ENCODE measurements around the gene ATRNL1. TPM values are rescaled to one million over a fixed set of nuclear protein-coding genes. Genes with fewer than 3 reads are reported as not detected.

Gene ATRNL1
- total and polyA plus RNA-seq, 2 of the 8 experiments (the other 6 are each of a cell fraction or from before 2014, with no cell fraction given), result 5.1 to 17.6 TPM

DNA sequence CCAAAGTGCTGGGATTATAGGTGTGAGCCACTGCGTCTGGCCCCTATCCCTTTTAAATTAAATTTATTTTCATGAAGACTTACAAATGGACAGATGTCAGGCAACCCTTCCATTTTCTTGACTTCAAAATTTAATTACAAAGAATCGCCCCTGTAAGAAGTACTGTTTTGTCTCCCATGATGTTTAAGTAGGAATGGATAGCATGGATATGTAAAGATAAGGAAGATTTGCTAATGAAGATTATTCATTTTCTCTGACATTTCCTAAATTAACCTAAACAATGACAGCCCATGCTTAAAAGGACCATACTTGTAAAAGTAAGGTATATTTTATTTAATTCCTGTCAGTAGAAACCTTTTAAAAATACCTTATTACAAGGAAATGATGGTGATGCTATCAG lies 627.0 kb downstream of the ATRNL1 start:
- H2AFZ ChIP-seq (ENCODE audit: low read length), result no peak overlapping the region
- DNase-seq (ENCODE audit: low read depth in 1 of 2, low spot score in 2 of 2) (no peak), FAIRE-seq (no peak)
- no peaks in the 10 kb centered on the region for H4K20me1 ChIP-seq (replicated peaks in 1 of 2; ENCODE audit: control insufficient read depth in 1 of 2, insufficient read depth in 2 of 2, low read length in 2 of 2)
- no peaks in the 10 kb centered on the region for H3K4me1 ChIP-seq (replicated peaks in 1 of 4; ENCODE audit: control insufficient read depth in 3 of 4, insufficient read depth in 4 of 4, low read length in 3 of 4)
- no peaks in the 10 kb centered on the region for H3K27me3 ChIP-seq (replicated peaks in 1 of 4; ENCODE audit: control insufficient read depth in 3 of 4, extremely low read depth in 1 of 4, insufficient read depth in 3 of 4, low read length in 3 of 4)
- CTCF ChIA-PET (ENCODE audit: partially characterized antibody), result no interaction called here
- H3K56ac ChIP-seq (replicated peaks; ENCODE audit: insufficient read length, low read depth, low read length), result no peak overlapping the region
- no peaks in the 10 kb centered on the region for H3K79me1 ChIP-seq (ENCODE audit: low read depth, low read length)
- H3K9ac ChIP-seq (replicated peaks in 1 of 4; ENCODE audit: extremely low read depth in 1 of 4, low read depth in 3 of 4, low read length in 3 of 4), result no peak overlapping the region
- no peaks in the 10 kb centered on the region for H3K79me2 ChIP-seq (ENCODE audit: control insufficient read depth in 1 of 2, insufficient read depth in 2 of 2, low read length in 2 of 2)
- H3K27ac ChIP-seq (ENCODE audit: low read depth, low read length), result no peak overlapping the region
- POLR2A ChIA-PET (ENCODE audit: partially characterized antibody), result no interaction called here
- no peak overlapping the region for H3K14ac ChIP-seq (ENCODE audit: insufficient read length)
- H3K23ac ChIP-seq (ENCODE audit: insufficient read length), result no peak overlapping the region
- H3K4me2 ChIP-seq (ENCODE audit: insufficient read depth in 1 of 2, low read depth in 2 of 2, low read length in 2 of 2), result no peak overlapping the region
- H3K9me3 ChIP-seq (ENCODE audit: insufficient read depth in 2 of 2, low read depth in 1 of 2, low read length in 1 of 2), result no peaks in the 10 kb centered on the region
- no peak overlapping the region for H2BK5ac ChIP-seq (ENCODE audit: low read depth, low read length)
- no peak overlapping the region for H3K4me3 ChIP-seq (ENCODE audit: extremely low read depth in 1 of 4, insufficient read depth in 2 of 4, low read depth in 3 of 4, low read length in 4 of 4)
- H3K4ac ChIP-seq (replicated peaks; ENCODE audit: insufficient read length, low read depth, low read length), result no peak overlapping the region
- no peak overlapping the region for H3K18ac ChIP-seq (ENCODE audit: extremely low read depth, low read length)
- no peaks in the 10 kb centered on the region for H3K23me2 ChIP-seq (ENCODE audit: low read depth, low read length)
- no peak overlapping the region for H4K91ac ChIP-seq (replicated peaks; ENCODE audit: insufficient read length, low read length)
- H2BK120ac ChIP-seq (replicated peaks; ENCODE audit: low read depth, low read length), result no peak overlapping the region
- WGBS, 2 experiments (ENCODE audit: extremely low coverage in 1 of 2, insufficient coverage in 1 of 2, insufficient read length in 1 of 2, insufficient replicate concordance in 2 of 2, low coverage in 1 of 2, low lambda C conversion rate in 2 of 2, missing lambda C conversion rate in 1 of 2), result 100% methylated on average over 2 of the region's 2 CpGs; no CpG with 5 or more reads in 1 of the 2 experiments
- H2AK5ac ChIP-seq (ENCODE audit: low read depth, low read length), result no peak overlapping the region
- no peak overlapping the region for H2BK20ac ChIP-seq (ENCODE audit: low read length)
- H3K36me3 ChIP-seq (ENCODE audit: control insufficient read depth in 2 of 4, insufficient read depth in 4 of 4, low read length in 3 of 4), result no peaks in the 10 kb centered on the region
- no peak overlapping the region for H4K5ac ChIP-seq (ENCODE audit: insufficient read length, low read depth, low read length)
- H2BK15ac ChIP-seq (ENCODE audit: low read length), result no peak overlapping the region
- H2BK12ac ChIP-seq (ENCODE audit: low read depth, low read length), result no peak overlapping the region
- H4K8ac ChIP-seq (ENCODE audit: extremely low read depth, insufficient read depth, low read length), result no peak overlapping the region
- TF ChIP-seq KDM1A (IDR thresholded peaks at IDR 0.05; ENCODE audit: borderline replicate concordance, low read length) (no peak), TEAD4 (IDR thresholded peaks at IDR 0.05; ENCODE audit: low read depth, low read length) (no peak), TAF1 (IDR thresholded peaks at IDR 0.05; ENCODE audit: low read depth, low read length) (no peak), POLR2A (IDR thresholded peaks at IDR 0.05; ENCODE audit: control extremely low read depth in 1 of 2, low read depth in 2 of 2, low read length in 2 of 2) (no peak), TBP (IDR thresholded peaks at IDR 0.05; ENCODE audit: low read depth, low read length) (no peak), CHD1 (IDR thresholded peaks at IDR 0.05; ENCODE audit: low read depth, low read length) (no peak), HDAC6 (IDR thresholded peaks at IDR 0.05; ENCODE audit: low read depth, low read length) (no peak), POU5F1 (IDR thresholded peaks at IDR 0.05; ENCODE audit: low read depth, low read length) (no peak)
- TF ChIP-seq, protein P1, sequence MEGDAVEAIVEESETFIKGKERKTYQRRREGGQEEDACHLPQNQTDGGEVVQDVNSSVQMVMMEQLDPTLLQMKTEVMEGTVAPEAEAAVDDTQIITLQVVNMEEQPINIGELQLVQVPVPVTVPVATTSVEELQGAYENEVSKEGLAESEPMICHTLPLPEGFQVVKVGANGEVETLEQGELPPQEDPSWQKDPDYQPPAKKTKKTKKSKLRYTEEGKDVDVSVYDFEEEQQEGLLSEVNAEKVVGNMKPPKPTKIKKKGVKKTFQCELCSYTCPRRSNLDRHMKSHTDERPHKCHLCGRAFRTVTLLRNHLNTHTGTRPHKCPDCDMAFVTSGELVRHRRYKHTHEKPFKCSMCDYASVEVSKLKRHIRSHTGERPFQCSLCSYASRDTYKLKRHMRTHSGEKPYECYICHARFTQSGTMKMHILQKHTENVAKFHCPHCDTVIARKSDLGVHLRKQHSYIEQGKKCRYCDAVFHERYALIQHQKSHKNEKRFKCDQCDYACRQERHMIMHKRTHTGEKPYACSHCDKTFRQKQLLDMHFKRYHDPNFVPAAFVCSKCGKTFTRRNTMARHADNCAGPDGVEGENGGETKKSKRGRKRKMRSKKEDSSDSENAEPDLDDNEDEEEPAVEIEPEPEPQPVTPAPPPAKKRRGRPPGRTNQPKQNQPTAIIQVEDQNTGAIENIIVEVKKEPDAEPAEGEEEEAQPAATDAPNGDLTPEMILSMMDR (IDR thresholded peaks at IDR 0.05; ENCODE audit: control extremely low read depth in 1 of 3, insufficient read depth in 1 of 3, low read depth in 1 of 3, low read length in 3 of 3), result no peak
- TF ChIP-seq, protein P2, sequence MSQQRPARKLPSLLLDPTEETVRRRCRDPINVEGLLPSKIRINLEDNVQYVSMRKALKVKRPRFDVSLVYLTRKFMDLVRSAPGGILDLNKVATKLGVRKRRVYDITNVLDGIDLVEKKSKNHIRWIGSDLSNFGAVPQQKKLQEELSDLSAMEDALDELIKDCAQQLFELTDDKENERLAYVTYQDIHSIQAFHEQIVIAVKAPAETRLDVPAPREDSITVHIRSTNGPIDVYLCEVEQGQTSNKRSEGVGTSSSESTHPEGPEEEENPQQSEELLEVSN (IDR thresholded peaks at IDR 0.05), result no peak
- TF ChIP-seq, protein P3, sequence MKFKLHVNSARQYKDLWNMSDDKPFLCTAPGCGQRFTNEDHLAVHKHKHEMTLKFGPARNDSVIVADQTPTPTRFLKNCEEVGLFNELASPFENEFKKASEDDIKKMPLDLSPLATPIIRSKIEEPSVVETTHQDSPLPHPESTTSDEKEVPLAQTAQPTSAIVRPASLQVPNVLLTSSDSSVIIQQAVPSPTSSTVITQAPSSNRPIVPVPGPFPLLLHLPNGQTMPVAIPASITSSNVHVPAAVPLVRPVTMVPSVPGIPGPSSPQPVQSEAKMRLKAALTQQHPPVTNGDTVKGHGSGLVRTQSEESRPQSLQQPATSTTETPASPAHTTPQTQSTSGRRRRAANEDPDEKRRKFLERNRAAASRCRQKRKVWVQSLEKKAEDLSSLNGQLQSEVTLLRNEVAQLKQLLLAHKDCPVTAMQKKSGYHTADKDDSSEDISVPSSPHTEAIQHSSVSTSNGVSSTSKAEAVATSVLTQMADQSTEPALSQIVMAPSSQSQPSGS (IDR thresholded peaks at IDR 0.05; ENCODE audit: low read length), result no peak

Data from H1 (cell line).